SK-N-SH treated with all-trans-retinoic acid at 6 μM for 48 hours (cell line): ENCODE results near the gene EIF2B5.

Source experiments
- ATAC-seq: fragments of 200-7000 bp; cut with Tn5 transposase; 3 replicates; pipeline ENCODE4 v1.9.1; 2020; ENCODE audit warnings: mild to moderate bottlenecking, moderate library complexity
- ARNTL ChIP-seq: fragments of 450-650 bp; formaldehyde crosslinking; IDR thresholded peaks from 2 replicates; pipeline ENCODE4 v1.5.0; 2020; ENCODE audit warnings: low read depth, mild to moderate bottlenecking, moderate library complexity, borderline replicate concordance
- BACH2 ChIP-seq: fragments of 250-450 bp; sonication (Bioruptor Pico); IDR thresholded peaks from 2 replicates; pipeline ENCODE4 v1.9.0; 2021; ENCODE audit warnings: mild to moderate bottlenecking, borderline replicate concordance
- CSDC2 ChIP-seq: fragments of 250-450 bp; sonication (Bioruptor Pico); IDR thresholded peaks from 2 replicates; pipeline ENCODE4 v1.5.0; 2020; ENCODE audit warnings: mild to moderate bottlenecking, moderate library complexity
- ESRRG ChIP-seq: fragments of 250-450 bp; sonication (Bioruptor Pico); IDR thresholded peaks from 2 replicates; pipeline ENCODE4 v1.6.1; 2021; ENCODE audit warnings: mild to moderate bottlenecking
- GLIS3 ChIP-seq: fragments of 250-450 bp; sonication (Bioruptor Pico); IDR thresholded peaks from 2 replicates; pipeline ENCODE4 v1.5.0; 2020; ENCODE audit warnings: mild to moderate bottlenecking, moderate library complexity
- ISL1 ChIP-seq: fragments of 250-450 bp; sonication (Bioruptor Pico); IDR thresholded peaks from 2 replicates; pipeline ENCODE4 v2.1.2; 2022; ENCODE audit warnings: mild to moderate bottlenecking, moderate library complexity
- OSR1 ChIP-seq: fragments of 250-450 bp; sonication (Bioruptor Pico); IDR thresholded peaks from 2 replicates; pipeline ENCODE4 v1.8.0; 2022; ENCODE audit warnings: moderate library complexity, mild to moderate bottlenecking, inconsistent platforms
- PPARA ChIP-seq: fragments of 250-450 bp; sonication (Bioruptor Pico); IDR thresholded peaks from 2 replicates; pipeline ENCODE4 v1.5.0; 2020; ENCODE audit warnings: mild to moderate bottlenecking, borderline replicate concordance
- SNAI2 ChIP-seq: fragments of 250-450 bp; sonication (Bioruptor Pico); IDR thresholded peaks from 2 replicates; pipeline ENCODE4 v1.5.0; 2020; ENCODE audit warnings: mild to moderate bottlenecking, moderate library complexity
- TCF4 ChIP-seq: fragments of 250-450 bp; sonication (Bioruptor Pico); IDR thresholded peaks from 2 replicates; pipeline ENCODE4 v1.8.0; 2021; ENCODE audit warnings: mild to moderate bottlenecking, moderate library complexity, borderline replicate concordance
- TOX ChIP-seq: fragments of 250-450 bp; sonication (Bioruptor Pico); IDR thresholded peaks from 2 replicates; pipeline ENCODE4 v1.8.0; 2021; ENCODE audit warnings: mild to moderate bottlenecking, moderate library complexity, borderline replicate concordance
- TSHZ2 ChIP-seq: fragments of 250-450 bp; sonication (Bioruptor Pico); IDR thresholded peaks from 2 replicates; pipeline ENCODE4 v1.5.0; 2020; ENCODE audit warnings: mild to moderate bottlenecking, moderate library complexity
- ZFP30 ChIP-seq: fragments of 450-650 bp; formaldehyde crosslinking; IDR thresholded peaks from 2 replicates; pipeline ENCODE4 v1.5.0; 2022; ENCODE audit warnings: mild to moderate bottlenecking, moderate library complexity
- ZNF70 ChIP-seq: fragments of 450-650 bp; formaldehyde crosslinking; IDR thresholded peaks from 2 replicates; pipeline ENCODE4 v1.5.0; 2020; ENCODE audit warnings: mild to moderate bottlenecking, moderate library complexity
- ZNF8 ChIP-seq: fragments of 450-650 bp; formaldehyde crosslinking; IDR thresholded peaks from 2 replicates; pipeline ENCODE4 v1.5.0; 2020; ENCODE audit warnings: mild to moderate bottlenecking, moderate library complexity
- TF ChIP-seq, protein P1 (sequence below): fragments of 250-450 bp; sonication (Bioruptor Pico); IDR thresholded peaks from 2 replicates; pipeline ENCODE4 v1.8.0; 2020; ENCODE audit warnings: mild to moderate bottlenecking, moderate library complexity, borderline replicate concordance
- TF ChIP-seq, protein P2 (sequence below): fragments of 250-450 bp; sonication (Bioruptor Pico); IDR thresholded peaks from 2 replicates; pipeline ENCODE4 v1.8.0; 2021; ENCODE audit warnings: low read depth, mild to moderate bottlenecking, moderate library complexity, borderline replicate concordance
- TF ChIP-seq, protein P3 (sequence below): fragments of 250-450 bp; sonication (Bioruptor Pico); IDR thresholded peaks from 2 replicates; pipeline ENCODE4 v1.5.1; 2021; ENCODE audit warnings: mild to moderate bottlenecking, moderate library complexity

Gene EIF2B5

DNA sequence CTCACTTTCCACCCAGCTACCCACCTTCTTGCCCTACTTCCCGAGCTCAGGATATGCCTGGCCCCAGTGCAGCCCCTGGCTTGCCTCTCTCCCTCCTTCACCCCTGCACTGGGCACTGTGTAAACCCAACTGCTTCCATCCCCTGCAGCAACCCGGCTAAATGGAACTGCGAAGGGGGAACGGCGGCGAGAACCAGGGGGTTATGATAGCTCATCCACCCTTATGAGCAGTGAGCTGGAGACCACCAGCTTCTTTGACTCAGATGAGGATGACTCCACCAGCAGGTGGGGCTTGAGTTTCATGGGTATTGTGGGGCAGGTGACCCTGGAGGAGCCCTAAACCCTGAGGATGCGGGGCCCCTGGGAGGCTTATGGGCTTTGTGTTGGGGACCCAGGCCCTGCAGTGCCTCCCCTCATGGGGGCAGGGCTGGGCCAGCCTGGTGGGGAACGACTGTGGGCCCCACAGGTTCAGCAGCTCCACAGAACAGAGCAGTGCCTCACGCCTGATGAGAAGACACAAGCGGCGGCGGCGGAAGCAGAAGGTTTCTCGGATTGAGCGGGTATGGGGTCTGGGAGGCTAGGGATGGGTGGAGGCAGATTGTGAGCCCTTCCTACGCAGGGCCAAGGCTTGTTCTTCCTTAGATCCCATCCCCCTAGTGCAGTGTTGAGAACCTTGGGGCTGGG, 29.6 kb downstream of the EIF2B5 start:
- no peak for ATAC-seq
- TF ChIP-seq TOX (no peak), OSR1 (CRISPR knock-in tag) (no peak), SNAI2 (CRISPR knock-in tag) (no peak), GLIS3 (CRISPR knock-in tag) (no peak)
- TF ChIP-seq, protein P1, sequence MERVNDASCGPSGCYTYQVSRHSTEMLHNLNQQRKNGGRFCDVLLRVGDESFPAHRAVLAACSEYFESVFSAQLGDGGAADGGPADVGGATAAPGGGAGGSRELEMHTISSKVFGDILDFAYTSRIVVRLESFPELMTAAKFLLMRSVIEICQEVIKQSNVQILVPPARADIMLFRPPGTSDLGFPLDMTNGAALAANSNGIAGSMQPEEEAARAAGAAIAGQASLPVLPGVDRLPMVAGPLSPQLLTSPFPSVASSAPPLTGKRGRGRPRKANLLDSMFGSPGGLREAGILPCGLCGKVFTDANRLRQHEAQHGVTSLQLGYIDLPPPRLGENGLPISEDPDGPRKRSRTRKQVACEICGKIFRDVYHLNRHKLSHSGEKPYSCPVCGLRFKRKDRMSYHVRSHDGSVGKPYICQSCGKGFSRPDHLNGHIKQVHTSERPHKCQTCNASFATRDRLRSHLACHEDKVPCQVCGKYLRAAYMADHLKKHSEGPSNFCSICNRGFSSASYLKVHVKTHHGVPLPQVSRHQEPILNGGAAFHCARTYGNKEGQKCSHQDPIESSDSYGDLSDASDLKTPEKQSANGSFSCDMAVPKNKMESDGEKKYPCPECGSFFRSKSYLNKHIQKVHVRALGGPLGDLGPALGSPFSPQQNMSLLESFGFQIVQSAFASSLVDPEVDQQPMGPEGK (CRISPR knock-in tag), result no peak

- no peak for ATAC-seq
- TF ChIP-seq SNAI2 (CRISPR knock-in tag) (no peak), ARNTL (no peak), BACH2 (no peak), ZNF70 (CRISPR knock-in tag) (no peak), ISL1 (no peak), PPARA (CRISPR knock-in tag) (no peak), GLIS3 (CRISPR knock-in tag) (no peak), TCF4 (CRISPR knock-in tag) (no peak), TOX (no peak), OSR1 (CRISPR knock-in tag) (no peak), ESRRG (CRISPR knock-in tag) (no peak)
- TF ChIP-seq, protein P1 (CRISPR knock-in tag), result no peak
- TF ChIP-seq, protein P2, sequence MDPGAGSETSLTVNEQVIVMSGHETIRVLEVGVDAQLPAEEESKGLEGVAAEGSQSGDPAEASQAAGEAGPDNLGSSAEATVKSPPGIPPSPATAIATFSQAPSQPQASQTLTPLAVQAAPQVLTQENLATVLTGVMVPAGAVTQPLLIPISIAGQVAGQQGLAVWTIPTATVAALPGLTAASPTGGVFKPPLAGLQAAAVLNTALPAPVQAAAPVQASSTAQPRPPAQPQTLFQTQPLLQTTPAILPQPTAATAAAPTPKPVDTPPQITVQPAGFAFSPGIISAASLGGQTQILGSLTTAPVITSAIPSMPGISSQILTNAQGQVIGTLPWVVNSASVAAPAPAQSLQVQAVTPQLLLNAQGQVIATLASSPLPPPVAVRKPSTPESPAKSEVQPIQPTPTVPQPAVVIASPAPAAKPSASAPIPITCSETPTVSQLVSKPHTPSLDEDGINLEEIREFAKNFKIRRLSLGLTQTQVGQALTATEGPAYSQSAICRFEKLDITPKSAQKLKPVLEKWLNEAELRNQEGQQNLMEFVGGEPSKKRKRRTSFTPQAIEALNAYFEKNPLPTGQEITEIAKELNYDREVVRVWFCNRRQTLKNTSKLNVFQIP (CRISPR knock-in tag), result no peak
- TF ChIP-seq, protein P3, sequence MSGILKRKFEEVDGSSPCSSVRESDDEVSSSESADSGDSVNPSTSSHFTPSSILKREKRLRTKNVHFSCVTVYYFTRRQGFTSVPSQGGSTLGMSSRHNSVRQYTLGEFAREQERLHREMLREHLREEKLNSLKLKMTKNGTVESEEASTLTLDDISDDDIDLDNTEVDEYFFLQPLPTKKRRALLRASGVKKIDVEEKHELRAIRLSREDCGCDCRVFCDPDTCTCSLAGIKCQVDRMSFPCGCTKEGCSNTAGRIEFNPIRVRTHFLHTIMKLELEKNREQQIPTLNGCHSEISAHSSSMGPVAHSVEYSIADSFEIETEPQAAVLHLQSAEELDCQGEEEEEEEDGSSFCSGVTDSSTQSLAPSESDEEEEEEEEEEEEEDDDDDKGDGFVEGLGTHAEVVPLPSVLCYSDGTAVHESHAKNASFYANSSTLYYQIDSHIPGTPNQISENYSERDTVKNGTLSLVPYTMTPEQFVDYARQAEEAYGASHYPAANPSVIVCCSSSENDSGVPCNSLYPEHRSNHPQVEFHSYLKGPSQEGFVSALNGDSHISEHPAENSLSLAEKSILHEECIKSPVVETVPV (CRISPR knock-in tag), result no peak
Observed at GRCh38 chr3:184165543-184165942, 30.4 kb downstream of the EIF2B5 start.

GRCh38 chr3:184166671-184167070, 31.5 kb downstream of the EIF2B5 start:
- TF ChIP-seq TSHZ2 (CRISPR knock-in tag) (no peak), ZFP30 (CRISPR knock-in tag) (no peak), PPARA (CRISPR knock-in tag) (no peak), TOX (no peak), GLIS3 (CRISPR knock-in tag) (no peak), CSDC2 (CRISPR knock-in tag) (no peak), OSR1 (CRISPR knock-in tag) (no peak), ISL1 (no peak), TCF4 (CRISPR knock-in tag) (no peak), ZNF70 (CRISPR knock-in tag) (no peak), ESRRG (CRISPR knock-in tag) (no peak), ZNF8 (no peak)
- TF ChIP-seq, protein P2 (CRISPR knock-in tag), result no peak
- ATAC-seq, result no peak
